Nephron (organoid): Measurements from ENCODE around the gene RPL38.

ENCODE experiments used
- H3K27ac Mint-ChIP-seq, 3 experiments: 2 replicates each; pipeline ENCODE4 v1.8.0; 2020; ENCODE audit warnings: mixed read lengths in 3 of 3, mild to moderate bottlenecking in 2 of 3, moderate library complexity in 1 of 3
- H3K27me3 Mint-ChIP-seq: 2 replicates; pipeline ENCODE4 v1.8.0; 2021; ENCODE audit warnings: low read depth, mild to moderate bottlenecking, moderate library complexity, mixed read lengths
- H3K36me3 Mint-ChIP-seq: 2 replicates; pipeline ENCODE4 v1.8.0; 2020; ENCODE audit warnings: low read depth, mixed read lengths
- H3K4me1 Mint-ChIP-seq: 2 replicates; pipeline ENCODE4 v1.8.0; 2020; ENCODE audit warnings: mixed read lengths
- H3K4me3 Mint-ChIP-seq, 3 experiments: 2 replicates each; pipeline ENCODE4 v1.8.0; 2020; ENCODE audit warnings: mild to moderate bottlenecking in 3 of 3, mixed read lengths in 3 of 3, moderate library complexity in 2 of 3
- H3K9me3 Mint-ChIP-seq: 2 replicates; pipeline ENCODE4 v1.8.0; 2020; ENCODE audit warnings: mixed read lengths
- TF ChIP-seq, protein P1 (sequence below), 3 experiments: fragments of 200-600 bp; sonication (generic); IDR thresholded peaks; one replicate each; pipeline ENCODE4 v1.5.0; 2021; ENCODE audit warnings: antibody characterized with exemption in 3 of 3; ENCODE audit not compliant: unreplicated experiment in 3 of 3

The RPL38 gene

GRCh38 chr17:74241431-74241830 lies 38.0 kb downstream of the RPL38 start:
- Mint-ChIP-seq H3K27ac (peak overlapping the region; percentile 4 to 100 (median 99)), H3K4me1 (peaks cover 47% of the 10 kb centered on the region), H3K4me3 (peak overlapping the region in 1 of 3 experiments; percentile 7), H3K9me3 (no peaks in the 10 kb centered on the region), H3K36me3 (peaks cover 12% of the 10 kb centered on the region), H3K27me3 (peaks cover 7% of the 10 kb centered on the region)
- TF ChIP-seq, protein P1, sequence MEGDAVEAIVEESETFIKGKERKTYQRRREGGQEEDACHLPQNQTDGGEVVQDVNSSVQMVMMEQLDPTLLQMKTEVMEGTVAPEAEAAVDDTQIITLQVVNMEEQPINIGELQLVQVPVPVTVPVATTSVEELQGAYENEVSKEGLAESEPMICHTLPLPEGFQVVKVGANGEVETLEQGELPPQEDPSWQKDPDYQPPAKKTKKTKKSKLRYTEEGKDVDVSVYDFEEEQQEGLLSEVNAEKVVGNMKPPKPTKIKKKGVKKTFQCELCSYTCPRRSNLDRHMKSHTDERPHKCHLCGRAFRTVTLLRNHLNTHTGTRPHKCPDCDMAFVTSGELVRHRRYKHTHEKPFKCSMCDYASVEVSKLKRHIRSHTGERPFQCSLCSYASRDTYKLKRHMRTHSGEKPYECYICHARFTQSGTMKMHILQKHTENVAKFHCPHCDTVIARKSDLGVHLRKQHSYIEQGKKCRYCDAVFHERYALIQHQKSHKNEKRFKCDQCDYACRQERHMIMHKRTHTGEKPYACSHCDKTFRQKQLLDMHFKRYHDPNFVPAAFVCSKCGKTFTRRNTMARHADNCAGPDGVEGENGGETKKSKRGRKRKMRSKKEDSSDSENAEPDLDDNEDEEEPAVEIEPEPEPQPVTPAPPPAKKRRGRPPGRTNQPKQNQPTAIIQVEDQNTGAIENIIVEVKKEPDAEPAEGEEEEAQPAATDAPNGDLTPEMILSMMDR (IDR thresholded peaks at IDR 0.05; ENCODE audit: unreplicated experiment in 3 of 3): no peak

DNA sequence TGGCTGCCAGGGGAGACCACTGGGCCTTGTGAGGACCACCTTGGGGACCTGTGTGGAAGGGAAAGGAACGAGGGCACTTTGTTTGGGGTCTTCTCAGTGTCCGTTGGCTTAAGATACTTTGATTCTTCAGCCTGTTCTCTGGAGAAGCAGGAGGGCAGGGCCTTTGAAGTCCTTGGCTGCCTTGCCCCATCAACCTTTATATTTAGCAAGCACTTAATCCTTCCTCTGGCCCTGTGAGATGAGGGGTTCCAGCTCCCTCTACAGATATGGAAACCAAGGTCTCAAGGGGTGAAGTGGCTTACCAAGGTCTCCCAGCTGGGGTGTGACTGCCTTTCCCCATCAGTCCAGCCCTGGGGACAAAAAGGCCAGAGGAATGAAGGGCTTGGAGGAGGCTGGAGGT lies 38.4 kb downstream of the RPL38 start:
- H3K36me3 Mint-ChIP-seq: peaks cover 15% of the 10 kb centered on the region
- TF ChIP-seq, protein P1 (IDR thresholded peaks at IDR 0.05; ENCODE audit: unreplicated experiment in 3 of 3): no peak
- H3K27me3 Mint-ChIP-seq: peaks cover 7% of the 10 kb centered on the region
- H3K4me1 Mint-ChIP-seq: peaks cover 49% of the 10 kb centered on the region
- H3K27ac Mint-ChIP-seq: peak overlapping the region; percentile 4 to 100 (median 99)
- H3K9me3 Mint-ChIP-seq: no peaks in the 10 kb centered on the region
- H3K4me3 Mint-ChIP-seq: no peak overlapping the region

GRCh38 chr17:74243013-74243755 lies 39.7 kb downstream of the RPL38 start:
- Mint-ChIP-seq H3K4me1 (peaks cover 49% of the 10 kb centered on the region), H3K36me3 (peaks cover 19% of the 10 kb centered on the region), H3K27ac (peak overlapping the region in 2 of 3 experiments; percentile 53 to 72), H3K9me3 (no peaks in the 10 kb centered on the region), H3K27me3 (peaks cover 7% of the 10 kb centered on the region), H3K4me3 (no peak overlapping the region)
- TF ChIP-seq, protein P1 (IDR thresholded peaks at IDR 0.05; ENCODE audit: unreplicated experiment in 3 of 3): no peak

DNA sequence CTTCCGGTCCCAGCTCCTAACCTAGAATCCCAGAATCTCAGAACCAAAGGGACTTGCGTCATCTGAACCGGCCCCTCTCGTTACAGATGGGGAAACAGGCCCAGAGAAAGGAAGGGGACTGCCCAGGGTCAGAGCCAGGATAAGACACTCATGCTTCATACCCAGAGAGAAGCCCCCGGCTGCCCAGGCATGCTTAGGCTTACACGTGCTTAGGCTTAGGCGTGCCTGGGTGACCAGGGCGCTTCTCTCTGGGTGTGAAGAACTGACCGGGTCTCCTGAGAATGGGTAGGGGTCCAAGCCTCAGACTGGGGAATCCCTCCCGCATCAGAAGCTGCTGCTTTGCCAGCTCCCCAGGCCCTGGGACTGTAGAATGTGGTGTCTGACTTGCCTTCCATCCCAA lies 40.6 kb downstream of the RPL38 start:
- TF ChIP-seq, protein P1 (IDR thresholded peaks at IDR 0.05; ENCODE audit: unreplicated experiment in 3 of 3): no peak
- Mint-ChIP-seq H3K27ac (peak overlapping the region in 1 of 3 experiments; percentile 37), H3K4me3 (no peak overlapping the region), H3K36me3 (peaks cover 19% of the 10 kb centered on the region), H3K4me1 (peaks cover 57% of the 10 kb centered on the region), H3K27me3 (peaks cover 7% of the 10 kb centered on the region), H3K9me3 (no peaks in the 10 kb centered on the region)

DNA sequence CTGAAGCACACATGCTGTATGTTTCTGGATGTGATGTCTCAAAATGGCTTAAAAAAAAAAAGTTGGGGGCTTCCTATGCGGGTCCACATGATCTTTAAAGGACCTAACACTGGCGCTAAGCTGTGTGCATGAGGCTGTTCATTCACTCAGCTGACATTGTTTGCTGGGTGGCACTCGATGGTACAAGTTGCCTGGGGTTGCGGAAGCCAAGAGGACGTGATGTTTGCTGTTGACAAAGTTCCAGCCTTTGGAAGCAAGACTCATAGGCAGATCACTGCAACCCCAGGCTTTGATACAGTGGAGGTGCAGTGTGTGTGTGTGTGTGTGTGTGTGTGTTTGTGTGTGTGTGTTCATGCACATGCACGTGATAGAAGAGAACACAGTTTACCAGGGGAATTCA lies 41.1 kb downstream of the RPL38 start:
- Mint-ChIP-seq H3K27me3 (peaks cover 7% of the 10 kb centered on the region), H3K9me3 (no peaks in the 10 kb centered on the region)
- TF ChIP-seq, protein P1 (IDR thresholded peaks at IDR 0.05; ENCODE audit: unreplicated experiment in 3 of 3): no peak

More for the DNA sequence above, 41.1 kb downstream of the RPL38 start:
- Mint-ChIP-seq H3K36me3 (peaks cover 18% of the 10 kb centered on the region), H3K4me3 (no peak overlapping the region), H3K4me1 (peaks cover 60% of the 10 kb centered on the region), H3K27ac (peak overlapping the region in 2 of 3 experiments; percentile 37 to 54)
